SK-N-SH (cell line): Measurements from ENCODE around the gene PIAS3.

Source experiments
- EZH2phosphoT487 ChIP-seq: fragments of 200-600 bp; sonication (generic); IDR thresholded peaks from 2 replicates; pipeline ENCODE4 v1.6.1; 2017; ENCODE audit warnings: low read depth, mixed run types, mild to moderate bottlenecking, antibody characterized with exemption, moderate library complexity, borderline replicate concordance
- GABPA ChIP-seq: IDR thresholded peaks from 2 replicates; pipeline ENCODE4 v1.4.0; 2012; ENCODE audit warnings: low read depth, mild to moderate bottlenecking
- POLR2AphosphoS5 ChIP-seq: IDR thresholded peaks from 2 replicates; pipeline ENCODE4 v1.6.1; 2012; ENCODE audit warnings: low read depth, low read length
- RAD21 ChIP-seq: IDR thresholded peaks from 2 replicates; pipeline ENCODE4 v1.6.1; 2012; ENCODE audit warnings: mild to moderate bottlenecking, low read length
- RFX5 ChIP-seq: IDR thresholded peaks from 2 replicates; pipeline ENCODE4 v1.6.1; 2012; ENCODE audit warnings: mild to moderate bottlenecking, improper control_type of control experiment, low read length
- TF ChIP-seq, protein P1 (sequence below): fragments of 200-600 bp; sonication (generic); IDR thresholded peaks from 2 replicates; pipeline ENCODE4 v1.6.1; 2017; ENCODE audit warnings: antibody characterized with exemption, mild to moderate bottlenecking, moderate library complexity
- TF ChIP-seq, protein P2 (sequence below): fragments of 150-350 bp; IDR thresholded peaks from 2 replicates; pipeline ENCODE4 v1.6.1; 2017; ENCODE audit warnings: antibody characterized with exemption, low read length, low read depth, borderline replicate concordance
- TF ChIP-seq, protein P3 (sequence below): IDR thresholded peaks from 2 replicates; pipeline ENCODE4 v1.6.1; 2012; ENCODE audit warnings: mild to moderate bottlenecking, low read depth, low read length, moderate library complexity
- TF ChIP-seq, protein P4 (sequence below): IDR thresholded peaks from 2 replicates; pipeline ENCODE4 v1.4.0; 2012; ENCODE audit warnings: low read depth, borderline replicate concordance
- TF ChIP-seq, protein P5 (sequence below): IDR thresholded peaks from 2 replicates; pipeline ENCODE4 v1.4.0; 2012; ENCODE audit warnings: low read depth

DNA sequence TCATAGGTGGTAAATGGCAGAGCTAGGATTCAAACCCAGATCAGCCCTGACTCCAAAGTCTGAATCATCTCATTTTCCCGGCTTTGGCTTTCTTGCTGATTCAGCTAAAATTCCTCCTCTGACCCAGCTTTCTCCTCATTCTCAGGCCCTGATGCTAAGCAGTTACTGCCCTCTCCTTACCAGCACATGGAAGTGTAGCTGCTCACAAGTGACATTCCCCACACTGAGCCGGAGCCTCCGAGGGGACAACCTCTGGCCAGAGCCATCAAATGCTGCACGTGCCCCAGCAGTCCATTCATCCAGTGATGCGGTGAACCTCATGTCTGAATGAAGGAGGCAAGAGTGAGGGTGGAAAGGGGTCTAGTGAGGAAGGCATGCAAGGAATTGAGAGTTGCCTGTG, 39.9 kb upstream of the PIAS3 start:
- TF ChIP-seq, protein P1, sequence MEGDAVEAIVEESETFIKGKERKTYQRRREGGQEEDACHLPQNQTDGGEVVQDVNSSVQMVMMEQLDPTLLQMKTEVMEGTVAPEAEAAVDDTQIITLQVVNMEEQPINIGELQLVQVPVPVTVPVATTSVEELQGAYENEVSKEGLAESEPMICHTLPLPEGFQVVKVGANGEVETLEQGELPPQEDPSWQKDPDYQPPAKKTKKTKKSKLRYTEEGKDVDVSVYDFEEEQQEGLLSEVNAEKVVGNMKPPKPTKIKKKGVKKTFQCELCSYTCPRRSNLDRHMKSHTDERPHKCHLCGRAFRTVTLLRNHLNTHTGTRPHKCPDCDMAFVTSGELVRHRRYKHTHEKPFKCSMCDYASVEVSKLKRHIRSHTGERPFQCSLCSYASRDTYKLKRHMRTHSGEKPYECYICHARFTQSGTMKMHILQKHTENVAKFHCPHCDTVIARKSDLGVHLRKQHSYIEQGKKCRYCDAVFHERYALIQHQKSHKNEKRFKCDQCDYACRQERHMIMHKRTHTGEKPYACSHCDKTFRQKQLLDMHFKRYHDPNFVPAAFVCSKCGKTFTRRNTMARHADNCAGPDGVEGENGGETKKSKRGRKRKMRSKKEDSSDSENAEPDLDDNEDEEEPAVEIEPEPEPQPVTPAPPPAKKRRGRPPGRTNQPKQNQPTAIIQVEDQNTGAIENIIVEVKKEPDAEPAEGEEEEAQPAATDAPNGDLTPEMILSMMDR = no peak
- TF ChIP-seq POLR2AphosphoS5 (no peak), RAD21 (no peak), RFX5 (no peak), GABPA (no peak), EZH2phosphoT487 (no peak)
- TF ChIP-seq, protein P2, sequence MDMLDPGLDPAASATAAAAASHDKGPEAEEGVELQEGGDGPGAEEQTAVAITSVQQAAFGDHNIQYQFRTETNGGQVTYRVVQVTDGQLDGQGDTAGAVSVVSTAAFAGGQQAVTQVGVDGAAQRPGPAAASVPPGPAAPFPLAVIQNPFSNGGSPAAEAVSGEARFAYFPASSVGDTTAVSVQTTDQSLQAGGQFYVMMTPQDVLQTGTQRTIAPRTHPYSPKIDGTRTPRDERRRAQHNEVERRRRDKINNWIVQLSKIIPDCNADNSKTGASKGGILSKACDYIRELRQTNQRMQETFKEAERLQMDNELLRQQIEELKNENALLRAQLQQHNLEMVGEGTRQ = no peak
- TF ChIP-seq, protein P3, sequence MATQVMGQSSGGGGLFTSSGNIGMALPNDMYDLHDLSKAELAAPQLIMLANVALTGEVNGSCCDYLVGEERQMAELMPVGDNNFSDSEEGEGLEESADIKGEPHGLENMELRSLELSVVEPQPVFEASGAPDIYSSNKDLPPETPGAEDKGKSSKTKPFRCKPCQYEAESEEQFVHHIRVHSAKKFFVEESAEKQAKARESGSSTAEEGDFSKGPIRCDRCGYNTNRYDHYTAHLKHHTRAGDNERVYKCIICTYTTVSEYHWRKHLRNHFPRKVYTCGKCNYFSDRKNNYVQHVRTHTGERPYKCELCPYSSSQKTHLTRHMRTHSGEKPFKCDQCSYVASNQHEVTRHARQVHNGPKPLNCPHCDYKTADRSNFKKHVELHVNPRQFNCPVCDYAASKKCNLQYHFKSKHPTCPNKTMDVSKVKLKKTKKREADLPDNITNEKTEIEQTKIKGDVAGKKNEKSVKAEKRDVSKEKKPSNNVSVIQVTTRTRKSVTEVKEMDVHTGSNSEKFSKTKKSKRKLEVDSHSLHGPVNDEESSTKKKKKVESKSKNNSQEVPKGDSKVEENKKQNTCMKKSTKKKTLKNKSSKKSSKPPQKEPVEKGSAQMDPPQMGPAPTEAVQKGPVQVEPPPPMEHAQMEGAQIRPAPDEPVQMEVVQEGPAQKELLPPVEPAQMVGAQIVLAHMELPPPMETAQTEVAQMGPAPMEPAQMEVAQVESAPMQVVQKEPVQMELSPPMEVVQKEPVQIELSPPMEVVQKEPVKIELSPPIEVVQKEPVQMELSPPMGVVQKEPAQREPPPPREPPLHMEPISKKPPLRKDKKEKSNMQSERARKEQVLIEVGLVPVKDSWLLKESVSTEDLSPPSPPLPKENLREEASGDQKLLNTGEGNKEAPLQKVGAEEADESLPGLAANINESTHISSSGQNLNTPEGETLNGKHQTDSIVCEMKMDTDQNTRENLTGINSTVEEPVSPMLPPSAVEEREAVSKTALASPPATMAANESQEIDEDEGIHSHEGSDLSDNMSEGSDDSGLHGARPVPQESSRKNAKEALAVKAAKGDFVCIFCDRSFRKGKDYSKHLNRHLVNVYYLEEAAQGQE = no peak
- TF ChIP-seq, protein P4, sequence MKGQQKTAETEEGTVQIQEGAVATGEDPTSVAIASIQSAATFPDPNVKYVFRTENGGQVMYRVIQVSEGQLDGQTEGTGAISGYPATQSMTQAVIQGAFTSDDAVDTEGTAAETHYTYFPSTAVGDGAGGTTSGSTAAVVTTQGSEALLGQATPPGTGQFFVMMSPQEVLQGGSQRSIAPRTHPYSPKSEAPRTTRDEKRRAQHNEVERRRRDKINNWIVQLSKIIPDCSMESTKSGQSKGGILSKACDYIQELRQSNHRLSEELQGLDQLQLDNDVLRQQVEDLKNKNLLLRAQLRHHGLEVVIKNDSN = no peak
- TF ChIP-seq, protein P5, sequence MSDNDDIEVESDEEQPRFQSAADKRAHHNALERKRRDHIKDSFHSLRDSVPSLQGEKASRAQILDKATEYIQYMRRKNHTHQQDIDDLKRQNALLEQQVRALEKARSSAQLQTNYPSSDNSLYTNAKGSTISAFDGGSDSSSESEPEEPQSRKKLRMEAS = no peak
